GM19468 (cell line): ENCODE results near the gene HIF3A.
"Not testable (repeated sequence)": the region's sequence is repeated elsewhere in the genome, so short reads cannot be mapped to it uniquely, and the experiment has no call there.

Experiments
- ATAC-seq: cut with Tn5 transposase; IDR thresholded peaks from one replicate; pipeline ENCODE4 v1.9.1; 2021; ENCODE audit warnings: mild to moderate bottlenecking, moderate library complexity, moderate number of reproducible peaks; ENCODE audit not compliant: unreplicated experiment; ENCODE audit errors: extremely low read depth

Gene HIF3A

DNA sequence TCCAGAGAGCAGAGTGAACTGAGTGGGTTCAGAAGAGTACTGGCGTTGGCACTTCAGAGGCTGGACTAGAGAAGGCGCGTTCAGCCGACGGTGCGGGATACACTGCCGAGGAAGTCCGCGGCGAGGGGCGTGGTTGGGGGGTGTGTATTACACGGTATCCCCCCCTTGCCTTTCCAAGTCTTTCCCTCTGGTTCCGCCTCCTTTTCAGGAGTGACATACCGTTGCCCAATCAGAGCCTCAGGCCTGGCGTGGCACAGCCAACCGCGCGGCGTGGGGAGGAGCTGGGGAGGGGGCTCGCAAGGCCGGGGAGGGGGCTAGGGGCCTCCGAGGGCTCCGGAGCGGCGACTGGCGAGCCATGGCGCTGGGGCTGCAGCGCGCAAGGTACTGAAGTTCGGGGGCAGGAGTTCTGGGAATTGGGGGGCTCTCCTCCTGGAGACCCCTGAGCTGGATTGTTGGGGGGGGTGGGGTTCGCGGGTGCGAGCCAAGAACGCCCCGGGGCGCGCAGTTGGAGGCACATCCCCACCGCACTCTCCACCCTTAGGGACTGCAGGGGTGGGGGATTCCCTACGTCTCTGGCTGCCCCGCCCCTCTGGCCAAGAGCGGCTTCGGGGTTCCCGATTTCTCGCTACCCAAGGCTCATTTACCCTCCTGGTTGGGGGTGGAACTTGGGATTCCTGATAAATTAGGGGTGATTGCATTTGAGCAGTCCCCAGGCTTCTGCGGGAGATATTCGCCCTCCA, at the start of gene HIF3A:
TSS of gene HIF3A (plus strand) at position 321 of the 740 bp plus-strand sequence. CDS start at position 356, 35 bp downstream.
- ATAC-seq, result no peak

DNA sequence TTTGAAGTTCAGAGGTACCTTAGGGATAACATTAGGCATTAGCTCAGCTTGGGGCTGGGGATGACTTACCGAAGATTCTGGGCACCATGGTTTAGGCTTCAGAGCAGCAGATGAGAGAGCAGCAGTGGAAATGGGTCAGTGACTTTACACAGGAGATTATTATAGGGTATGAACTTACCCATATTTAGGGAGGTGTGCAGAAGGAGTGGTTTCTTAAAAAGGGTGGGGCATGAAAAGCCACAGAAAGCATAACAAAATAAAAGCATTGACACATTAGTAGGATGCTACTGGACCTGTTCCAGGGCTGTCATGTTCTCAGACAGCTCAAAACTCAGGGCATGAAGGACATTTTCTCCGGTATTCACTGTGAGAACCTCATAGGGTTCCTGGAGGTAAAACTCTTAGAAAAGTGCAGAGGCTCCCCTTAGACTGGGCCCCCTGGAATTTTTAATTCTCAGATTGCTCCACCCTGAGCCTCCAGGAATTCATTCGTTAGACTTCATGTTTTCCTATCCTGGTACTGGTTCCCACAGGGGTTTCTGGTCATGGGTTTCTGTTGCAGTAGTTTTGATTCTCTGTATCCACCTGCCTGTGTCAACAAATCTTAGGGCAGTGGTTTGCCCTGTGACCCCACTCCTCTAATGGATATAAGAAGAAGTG, 46.6 kb upstream of the HIF3A start:
- no peak for ATAC-seq

DNA sequence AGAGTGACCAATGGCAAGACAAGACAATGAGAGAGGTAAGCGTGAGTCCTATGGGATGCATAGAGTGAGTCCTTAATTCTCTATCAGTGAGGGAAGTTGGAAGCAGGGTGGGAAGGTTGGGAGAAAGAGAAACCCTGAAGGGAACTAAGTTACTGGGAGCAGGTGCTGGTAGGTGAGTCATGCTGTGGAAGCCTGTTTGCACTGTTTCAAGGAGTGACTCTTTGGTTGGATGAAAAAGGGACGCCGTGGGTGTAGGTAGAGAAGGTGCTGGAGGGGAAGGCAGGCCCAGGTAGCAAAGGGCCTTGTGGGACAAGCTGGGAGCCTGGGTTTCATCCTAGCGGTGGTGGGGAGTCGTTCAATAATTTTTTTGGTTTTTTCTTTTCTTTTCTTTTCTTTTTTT, 45.4 kb upstream of the HIF3A start:
- ATAC-seq, result no peak

DNA sequence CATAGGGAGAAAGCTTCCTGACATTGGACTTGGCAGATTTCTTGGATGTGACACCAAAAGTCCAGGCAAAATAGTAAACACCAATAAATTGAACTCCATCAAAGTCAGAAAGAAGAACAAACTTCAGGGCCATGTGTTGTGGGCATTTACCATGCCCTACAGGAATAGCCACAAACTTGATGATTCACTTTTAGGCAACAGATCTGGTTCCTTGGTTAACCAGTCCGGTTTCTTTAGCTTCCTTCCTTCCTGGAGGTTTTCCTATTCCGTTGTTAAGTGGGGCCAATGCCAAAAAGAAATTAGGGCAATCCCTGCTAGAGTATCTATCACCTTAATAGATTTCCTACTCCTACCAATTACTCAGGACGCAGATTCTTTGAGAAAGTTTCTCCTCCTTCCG, 42.1 kb upstream of the HIF3A start:
- ATAC-seq, result no peak

DNA sequence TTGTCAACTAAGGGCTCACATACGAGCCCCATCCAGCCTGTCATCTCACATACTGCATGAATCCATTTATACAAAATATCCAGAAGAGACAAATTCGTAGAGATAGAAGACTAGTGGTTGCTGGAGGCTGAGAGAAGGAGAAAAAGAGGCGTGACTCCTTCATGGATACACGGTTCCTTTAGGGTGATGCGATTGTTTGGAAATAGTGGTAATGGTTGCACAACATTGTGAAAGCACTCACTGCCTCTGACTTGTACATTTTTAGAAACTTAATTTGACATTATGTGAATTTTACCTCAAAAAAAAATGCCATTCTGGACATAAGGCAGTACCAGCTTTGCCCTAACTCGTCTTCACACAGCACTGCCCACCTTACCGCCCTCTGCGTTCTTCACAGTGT, 40.0 kb upstream of the HIF3A start:
- no peak for ATAC-seq

DNA sequence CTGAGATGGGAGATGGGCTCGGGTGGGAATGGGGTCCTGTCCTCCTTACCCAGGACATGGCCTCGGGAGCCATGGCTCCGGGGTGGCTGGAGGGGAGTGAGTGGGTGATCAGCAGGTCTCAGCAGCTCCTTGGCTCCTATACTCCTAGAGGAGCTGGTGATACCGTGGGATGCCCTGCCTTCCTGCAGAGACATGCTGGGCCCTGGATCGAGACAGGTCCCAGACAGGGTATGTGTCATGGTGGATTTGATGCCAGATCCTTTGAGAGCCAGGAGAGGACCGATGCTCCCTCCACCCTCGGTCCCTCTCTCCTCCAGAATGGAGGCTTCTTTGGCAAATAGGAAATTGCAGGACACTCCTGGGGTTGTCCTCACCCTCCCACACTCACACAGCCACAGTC, 35.3 kb upstream of the HIF3A start:
- ATAC-seq, result not testable (repeated sequence)

DNA sequence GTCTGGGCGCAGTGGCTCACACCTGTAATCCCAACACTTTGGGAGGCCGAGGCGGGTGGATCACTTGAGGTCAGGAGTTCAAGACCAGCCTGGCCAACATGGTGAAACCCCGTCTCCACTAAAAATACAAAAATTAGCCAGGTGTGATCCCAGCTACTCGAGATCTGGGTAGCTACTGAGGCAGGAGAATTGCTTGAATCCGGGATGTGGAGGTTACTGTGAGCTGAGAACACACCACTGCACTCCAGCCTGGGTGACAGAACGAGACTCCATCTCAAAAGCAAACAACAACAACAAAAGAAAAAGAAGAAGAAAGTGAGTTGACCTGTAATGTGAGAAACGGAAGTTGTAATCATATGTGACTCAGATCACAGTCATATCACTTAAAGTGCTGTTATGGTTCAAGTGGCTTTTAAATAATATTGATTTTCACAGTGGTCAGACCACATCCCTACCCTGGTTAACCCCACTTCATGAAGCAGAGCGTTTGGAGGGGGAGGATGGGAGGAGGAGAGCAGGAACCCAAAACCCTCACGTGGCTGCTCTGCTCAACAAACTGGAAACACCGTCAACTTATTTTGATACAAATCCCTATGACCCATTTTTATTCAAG, 34.1 kb upstream of the HIF3A start:
- peak; percentile 18 for ATAC-seq

DNA sequence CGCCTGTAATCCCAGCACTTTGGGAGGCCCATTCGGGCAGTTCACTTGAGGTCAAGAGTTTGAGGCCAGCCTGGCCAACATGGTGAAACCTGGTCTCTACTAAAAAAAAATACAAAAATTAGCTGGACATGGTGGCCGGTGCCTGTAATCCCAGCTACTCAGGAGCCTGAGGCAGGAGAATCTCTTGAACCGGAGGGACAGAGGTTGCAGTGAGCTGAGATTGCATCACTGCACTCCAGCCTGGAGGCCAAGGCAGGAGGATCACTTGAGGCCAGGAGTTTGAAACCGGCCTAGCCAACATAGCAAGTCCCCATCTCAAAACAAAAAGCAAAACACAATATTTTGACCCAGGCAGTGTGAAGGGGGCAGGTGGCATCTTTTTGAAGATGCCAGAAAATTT, 32.0 kb upstream of the HIF3A start:
- not testable (repeated sequence) for ATAC-seq

DNA sequence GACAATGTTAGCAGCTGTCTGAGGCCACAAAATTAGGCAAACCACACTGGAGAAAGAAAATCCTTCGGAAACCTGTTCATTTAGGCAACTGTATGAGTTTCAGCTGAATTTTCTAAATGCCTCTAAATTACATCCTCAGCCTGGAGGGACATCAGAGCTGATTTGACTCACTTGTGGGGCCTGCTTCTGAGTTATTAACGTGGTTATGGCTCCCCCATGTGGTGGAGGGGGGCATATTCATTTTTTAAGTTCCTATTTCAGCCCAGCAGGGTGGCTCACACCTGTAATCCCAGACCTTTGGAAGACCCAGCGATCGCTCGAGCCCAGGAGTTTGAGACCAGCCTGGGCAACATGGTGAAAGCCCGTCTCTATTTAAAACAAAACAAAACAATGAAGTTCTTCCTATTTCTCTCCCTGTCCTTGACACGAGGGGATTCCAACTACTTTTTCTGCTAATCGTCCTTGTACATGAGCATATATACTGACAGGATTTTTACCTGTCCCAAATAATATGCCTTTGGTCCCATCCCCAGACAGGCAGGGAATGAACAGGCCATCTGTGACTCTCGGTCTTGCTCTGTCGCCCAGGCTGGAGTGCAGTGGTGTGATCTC, 31.5 kb upstream of the HIF3A start:
- ATAC-seq, result no peak

DNA sequence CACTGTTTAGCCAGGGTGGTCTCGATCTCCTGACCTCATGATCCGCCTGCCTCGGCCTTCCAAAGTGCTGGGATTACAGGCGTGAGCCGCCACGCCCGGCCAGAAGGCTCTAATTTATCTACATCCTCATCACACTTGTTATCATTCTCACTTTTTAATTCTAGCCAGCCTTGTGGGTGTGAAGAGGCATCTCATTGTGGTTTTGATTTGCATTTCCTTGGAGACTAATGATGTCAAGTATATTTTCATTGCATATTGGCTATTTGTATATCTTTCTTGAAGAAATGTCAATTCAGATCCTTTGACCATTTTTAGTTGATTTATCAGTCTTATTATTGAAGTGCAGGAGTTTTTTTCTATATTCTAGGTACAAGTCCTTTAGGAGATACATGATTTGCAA, 27.7 kb upstream of the HIF3A start:
- ATAC-seq, result no peak

DNA sequence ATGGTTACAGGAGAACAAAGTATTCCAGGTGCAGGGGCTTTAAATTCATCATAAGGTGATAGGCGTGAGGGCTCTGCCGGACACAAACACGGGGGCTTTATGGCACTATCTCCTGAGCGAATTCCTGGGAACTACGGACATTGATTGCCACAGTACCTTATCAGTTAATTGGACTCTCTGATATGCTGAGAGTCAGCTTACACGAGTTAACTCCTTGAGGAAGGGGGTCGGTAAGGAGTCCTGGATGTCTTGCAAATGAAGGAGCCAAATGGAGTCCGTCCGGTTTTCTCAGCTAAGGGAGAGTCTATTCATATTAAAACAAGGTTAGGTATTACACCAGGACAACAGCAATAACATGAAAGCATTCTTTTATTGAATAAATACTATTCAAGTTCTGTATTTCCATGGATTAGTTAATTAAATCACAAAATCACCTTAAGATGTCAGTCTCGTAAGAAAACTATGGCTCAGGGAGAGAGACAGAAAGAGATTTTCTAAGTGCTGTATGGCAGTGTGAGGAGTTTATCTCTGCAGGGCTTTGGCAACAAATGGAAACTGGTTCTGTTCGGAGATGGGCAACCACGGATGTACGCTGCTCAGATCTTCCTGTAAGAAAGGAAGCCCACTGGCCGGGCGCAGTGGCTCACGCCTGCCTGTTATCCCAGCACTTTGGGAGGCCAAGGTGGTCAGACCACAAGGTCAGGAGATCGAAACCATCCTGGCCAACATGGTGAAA, 26.2 kb upstream of the HIF3A start:
- ATAC-seq, result no peak

DNA sequence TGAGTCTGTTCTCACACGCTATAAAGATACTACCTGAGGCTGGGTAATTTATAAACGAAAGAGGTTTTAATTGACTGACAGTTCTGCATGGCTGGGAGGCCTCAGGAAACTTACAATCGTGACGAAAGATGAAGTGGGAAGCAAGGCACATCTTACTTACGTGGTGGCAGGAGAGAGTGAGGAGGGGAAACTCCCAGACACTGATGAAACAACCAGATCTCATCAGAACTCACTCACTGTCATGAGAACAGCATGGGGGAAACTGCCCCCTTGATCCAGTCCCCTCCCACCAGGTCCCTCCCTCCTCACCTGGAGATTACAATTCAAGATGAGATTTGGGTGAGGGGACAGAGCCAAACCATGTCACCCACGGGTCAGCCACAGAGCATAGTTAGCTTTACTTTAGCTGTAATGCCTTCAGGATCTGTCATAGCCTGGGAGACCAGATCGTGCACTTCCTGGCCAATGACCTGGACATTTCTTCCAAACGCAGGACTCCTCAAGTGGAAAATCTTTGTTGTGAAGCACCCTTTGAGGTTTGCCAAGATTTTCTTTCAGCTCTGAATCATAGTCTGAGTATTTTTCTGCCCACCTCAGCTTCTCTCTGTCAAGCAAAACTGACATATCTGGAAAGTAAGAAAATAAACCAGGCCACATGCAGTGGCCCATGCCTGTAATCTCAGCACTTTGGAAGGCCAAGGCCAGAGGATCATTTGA, 25.2 kb upstream of the HIF3A start:
- no peak for ATAC-seq

DNA sequence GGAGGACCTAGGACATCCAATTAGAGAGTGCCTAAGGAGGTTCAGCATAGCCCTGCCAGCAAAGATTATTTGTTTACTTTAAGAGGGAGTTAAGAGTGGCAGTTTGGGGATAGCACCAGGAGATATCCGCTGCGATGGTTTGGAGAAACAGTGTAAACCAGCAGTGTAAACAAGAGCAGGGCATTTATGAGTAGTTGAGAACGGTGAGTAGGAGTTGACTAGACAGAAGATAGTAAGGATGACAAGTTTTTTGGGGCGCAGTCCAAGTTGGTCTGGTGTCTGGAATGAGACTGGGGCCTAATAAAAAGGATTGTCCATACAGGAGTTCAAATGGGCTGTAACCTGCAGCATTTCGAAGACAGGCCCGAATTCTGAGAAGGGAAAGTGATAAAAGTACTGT, 22.9 kb upstream of the HIF3A start:
- not testable (repeated sequence) for ATAC-seq

DNA sequence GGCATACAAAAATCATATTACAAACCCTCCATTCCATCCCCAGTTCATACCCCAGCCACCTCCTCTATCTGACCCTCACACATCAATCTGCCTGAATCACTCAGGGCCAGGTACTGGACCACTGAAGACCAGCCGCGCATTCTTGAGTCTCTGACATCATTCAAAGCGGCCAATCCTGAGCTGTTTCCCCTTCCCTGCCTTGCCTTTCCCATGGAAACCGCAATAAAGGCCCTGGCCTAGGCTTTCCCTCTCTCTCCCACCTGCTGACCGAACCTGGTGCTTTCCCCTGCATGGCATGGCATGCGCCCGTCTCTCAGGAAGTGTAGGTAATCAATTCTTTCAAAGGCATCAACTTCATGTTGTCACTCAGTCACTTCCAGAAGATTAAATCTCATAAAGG, 17.7 kb upstream of the HIF3A start:
- no peak for ATAC-seq

DNA sequence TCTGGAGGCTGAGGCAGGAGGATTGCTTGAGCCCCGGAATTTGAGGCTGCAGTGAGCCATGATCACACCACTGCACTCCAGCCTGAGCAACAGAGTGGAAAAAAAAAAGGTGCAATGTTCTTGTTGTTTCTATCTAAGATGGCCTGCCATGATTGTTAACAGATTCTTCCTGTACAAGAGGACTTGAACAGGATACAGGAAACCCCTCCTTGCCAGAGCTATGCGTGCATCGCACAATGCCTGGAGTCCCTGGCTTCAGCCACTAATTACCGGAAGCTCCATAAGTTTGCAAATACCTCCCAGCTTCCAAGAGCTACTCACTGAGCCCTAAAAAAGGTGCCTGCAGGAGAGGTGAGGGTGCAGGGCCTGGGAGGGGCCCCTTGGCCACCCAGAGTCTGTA, 13.1 kb upstream of the HIF3A start:
- ATAC-seq, result no peak

DNA sequence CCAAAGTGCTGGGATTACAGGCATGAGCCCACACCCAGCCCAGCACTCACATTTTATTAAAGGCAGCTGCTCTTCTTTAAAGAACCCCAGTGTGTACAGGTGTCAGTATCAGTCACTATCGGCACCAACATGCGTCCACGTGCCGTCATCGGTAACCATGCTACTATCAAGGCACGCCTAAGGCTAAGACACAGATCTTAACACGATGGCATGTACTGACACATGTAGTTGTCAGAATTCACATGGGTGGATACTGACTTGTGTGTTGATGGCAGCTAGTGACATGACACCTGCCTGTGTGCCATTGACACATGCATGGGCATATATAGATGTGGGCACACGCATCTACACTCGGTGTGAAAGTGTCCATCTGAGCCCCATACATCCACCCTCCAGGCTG, 12.2 kb upstream of the HIF3A start:
- no peak for ATAC-seq

DNA sequence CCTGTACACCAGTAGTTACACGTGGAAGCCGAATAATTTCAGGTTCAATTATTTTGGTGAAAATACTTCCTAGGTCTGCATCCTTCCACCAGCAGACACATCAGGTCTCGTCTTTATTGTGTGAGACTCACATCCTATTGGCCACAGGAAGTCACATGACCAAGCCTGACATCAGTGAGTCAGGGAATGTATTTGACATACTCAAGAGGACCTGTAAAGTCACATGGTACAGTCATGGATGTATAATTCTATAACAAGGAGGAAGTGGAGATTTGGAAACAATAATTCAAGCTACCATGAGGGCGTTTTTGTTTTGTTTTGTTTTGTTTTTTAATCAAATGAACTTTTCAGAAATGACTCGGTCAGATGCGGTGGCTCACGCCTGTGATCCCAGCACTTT, 9.3 kb upstream of the HIF3A start:
- no peak for ATAC-seq

DNA sequence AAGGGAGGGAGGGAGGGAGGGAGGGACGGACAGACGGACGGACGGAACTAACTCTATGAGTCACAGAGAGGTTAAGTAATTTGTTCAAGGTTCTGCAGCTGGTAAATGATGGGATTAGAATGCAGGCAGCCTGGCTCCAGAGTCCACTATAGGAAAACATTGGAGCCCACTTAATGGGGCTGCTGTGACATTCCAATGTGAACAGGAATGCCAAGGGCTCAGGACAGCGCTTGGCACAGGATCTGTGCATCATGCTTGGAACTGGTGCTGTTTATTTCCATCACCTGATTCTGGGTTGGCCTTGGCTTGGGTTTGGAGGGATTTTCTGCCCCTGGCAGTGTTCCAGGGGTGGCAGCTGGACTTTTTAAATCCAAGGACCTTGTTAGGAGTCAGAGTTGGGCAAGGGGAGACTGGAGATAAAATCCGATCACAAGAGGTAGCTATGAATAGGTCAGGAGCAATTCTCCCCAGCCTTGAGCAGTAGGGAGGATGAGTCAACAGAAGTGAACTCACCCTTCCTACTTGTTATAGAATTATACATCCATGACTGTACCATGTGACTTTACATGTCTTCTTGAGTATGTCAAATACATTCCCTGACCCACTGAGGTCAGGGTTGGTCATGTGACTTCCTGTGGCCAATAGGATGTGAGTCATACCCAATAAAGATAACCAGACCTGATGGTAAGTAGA, 7.8 kb upstream of the HIF3A start:
- ATAC-seq, result no peak
